CD4-positive, alpha-beta T cell treated with Interleukin-17A for 1 hour (primary cell): ENCODE measurements around the gene CREB3L2.

Source experiments
- DNase-seq: peaks from one replicate; pipeline ENCODE4 v3.0.0-alpha.2; 2020

The CREB3L2 gene

GRCh38 chr7:137966641-137967142, 35.2 kb downstream of the CREB3L2 start:
- DNase-seq = no peak

- no peak for DNase-seq
These were observed 35.8 kb downstream of the CREB3L2 start for GRCh38 chr7:137965942-137966640.

- DNase-seq = no peak
These were observed 36.9 kb downstream of the CREB3L2 start for GRCh38 chr7:137964824-137965545.

- no peak for DNase-seq
These were observed 38.9 kb downstream of the CREB3L2 start for GRCh38 chr7:137962875-137963507.

- DNase-seq = no peak
These were observed 39.4 kb downstream of the CREB3L2 start for GRCh38 chr7:137962491-137962874.

- no peak for DNase-seq
These were observed 40.4 kb downstream of the CREB3L2 start for GRCh38 chr7:137961200-137962177.

GRCh38 chr7:137960020-137960419, 41.9 kb downstream of the CREB3L2 start:
- no peak for DNase-seq

- DNase-seq = no peak
These were observed 43.1 kb downstream of the CREB3L2 start for GRCh38 chr7:137958470-137959431.

GRCh38 chr7:137957887-137958286, 44.0 kb downstream of the CREB3L2 start:
- DNase-seq = no peak

GRCh38 chr7:137956591-137956990, 45.3 kb downstream of the CREB3L2 start:
- no peak for DNase-seq

GRCh38 chr7:137956183-137956582, 45.7 kb downstream of the CREB3L2 start:
- DNase-seq = no peak

GRCh38 chr7:137954614-137955013, 47.3 kb downstream of the CREB3L2 start:
- no peak for DNase-seq

GRCh38 chr7:137953665-137954470, 48.0 kb downstream of the CREB3L2 start:
- no peak for DNase-seq

GRCh38 chr7:137953043-137953664, 48.7 kb downstream of the CREB3L2 start:
- no peak for DNase-seq

GRCh38 chr7:137952426-137952805, 49.5 kb downstream of the CREB3L2 start:
- DNase-seq = no peak

- no peak for DNase-seq
These were observed 50.0 kb downstream of the CREB3L2 start for GRCh38 chr7:137951700-137952425.

- no peak for DNase-seq
These were observed 50.9 kb downstream of the CREB3L2 start for GRCh38 chr7:137950967-137951366.

GRCh38 chr7:137950263-137950621, 51.6 kb downstream of the CREB3L2 start:
- DNase-seq = no peak
